WERI-Rb-1 (cell line): ENCODE measurements around the gene APOBEC3F.

ENCODE experiments used
- DNase-seq: peaks from one replicate; pipeline ENCODE4 v3.0.0-alpha.2; 2020
- H3K27ac ChIP-seq: fragments of 250-450 bp; sonication (Bioruptor Pico); 2 replicates; pipeline ENCODE4 v1.5.1; 2020; ENCODE audit warnings: mild to moderate bottlenecking, moderate library complexity
- H3K27me3 ChIP-seq: fragments of 250-450 bp; sonication (Bioruptor Pico); 2 replicates; pipeline ENCODE4 v1.5.1; 2021; ENCODE audit warnings: mild to moderate bottlenecking, low read depth, moderate library complexity; ENCODE audit not compliant: insufficient read depth, severe bottlenecking
- H3K36me3 ChIP-seq: fragments of 250-450 bp; sonication (Bioruptor Pico); 2 replicates; pipeline ENCODE4 v1.5.1; 2020; ENCODE audit warnings: mild to moderate bottlenecking, moderate library complexity
- H3K4me3 ChIP-seq: 2 replicates; pipeline ENCODE4 v1.5.1; 2011; ENCODE audit warnings: low read depth, mild to moderate bottlenecking, control low read depth, low read length
- H3K9me3 ChIP-seq: fragments of 250-450 bp; sonication (Bioruptor Pico); 2 replicates; pipeline ENCODE4 v1.5.1; 2021; ENCODE audit warnings: mild to moderate bottlenecking, moderate library complexity; ENCODE audit not compliant: severe bottlenecking
- TF ChIP-seq, protein P1 (sequence below): IDR thresholded peaks from 2 replicates; pipeline ENCODE4 v1.5.1; 2011; ENCODE audit warnings: low read depth, mild to moderate bottlenecking, control low read depth, inconsistent platforms, low read length

APOBEC3F gene

GRCh38 chr22:39090426-39091064 lies 49.9 kb downstream of the APOBEC3F start:
- no peaks in the 10 kb centered on the region for H3K36me3 ChIP-seq
- TF ChIP-seq, protein P1, sequence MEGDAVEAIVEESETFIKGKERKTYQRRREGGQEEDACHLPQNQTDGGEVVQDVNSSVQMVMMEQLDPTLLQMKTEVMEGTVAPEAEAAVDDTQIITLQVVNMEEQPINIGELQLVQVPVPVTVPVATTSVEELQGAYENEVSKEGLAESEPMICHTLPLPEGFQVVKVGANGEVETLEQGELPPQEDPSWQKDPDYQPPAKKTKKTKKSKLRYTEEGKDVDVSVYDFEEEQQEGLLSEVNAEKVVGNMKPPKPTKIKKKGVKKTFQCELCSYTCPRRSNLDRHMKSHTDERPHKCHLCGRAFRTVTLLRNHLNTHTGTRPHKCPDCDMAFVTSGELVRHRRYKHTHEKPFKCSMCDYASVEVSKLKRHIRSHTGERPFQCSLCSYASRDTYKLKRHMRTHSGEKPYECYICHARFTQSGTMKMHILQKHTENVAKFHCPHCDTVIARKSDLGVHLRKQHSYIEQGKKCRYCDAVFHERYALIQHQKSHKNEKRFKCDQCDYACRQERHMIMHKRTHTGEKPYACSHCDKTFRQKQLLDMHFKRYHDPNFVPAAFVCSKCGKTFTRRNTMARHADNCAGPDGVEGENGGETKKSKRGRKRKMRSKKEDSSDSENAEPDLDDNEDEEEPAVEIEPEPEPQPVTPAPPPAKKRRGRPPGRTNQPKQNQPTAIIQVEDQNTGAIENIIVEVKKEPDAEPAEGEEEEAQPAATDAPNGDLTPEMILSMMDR, result no peak
- no peak for DNase-seq
- no peaks in the 10 kb centered on the region for H3K9me3 ChIP-seq
- H3K27me3 ChIP-seq, result no peaks in the 10 kb centered on the region
- H3K27ac ChIP-seq, result no peak overlapping the region
- H3K4me3 ChIP-seq, result no peak overlapping the region

DNA sequence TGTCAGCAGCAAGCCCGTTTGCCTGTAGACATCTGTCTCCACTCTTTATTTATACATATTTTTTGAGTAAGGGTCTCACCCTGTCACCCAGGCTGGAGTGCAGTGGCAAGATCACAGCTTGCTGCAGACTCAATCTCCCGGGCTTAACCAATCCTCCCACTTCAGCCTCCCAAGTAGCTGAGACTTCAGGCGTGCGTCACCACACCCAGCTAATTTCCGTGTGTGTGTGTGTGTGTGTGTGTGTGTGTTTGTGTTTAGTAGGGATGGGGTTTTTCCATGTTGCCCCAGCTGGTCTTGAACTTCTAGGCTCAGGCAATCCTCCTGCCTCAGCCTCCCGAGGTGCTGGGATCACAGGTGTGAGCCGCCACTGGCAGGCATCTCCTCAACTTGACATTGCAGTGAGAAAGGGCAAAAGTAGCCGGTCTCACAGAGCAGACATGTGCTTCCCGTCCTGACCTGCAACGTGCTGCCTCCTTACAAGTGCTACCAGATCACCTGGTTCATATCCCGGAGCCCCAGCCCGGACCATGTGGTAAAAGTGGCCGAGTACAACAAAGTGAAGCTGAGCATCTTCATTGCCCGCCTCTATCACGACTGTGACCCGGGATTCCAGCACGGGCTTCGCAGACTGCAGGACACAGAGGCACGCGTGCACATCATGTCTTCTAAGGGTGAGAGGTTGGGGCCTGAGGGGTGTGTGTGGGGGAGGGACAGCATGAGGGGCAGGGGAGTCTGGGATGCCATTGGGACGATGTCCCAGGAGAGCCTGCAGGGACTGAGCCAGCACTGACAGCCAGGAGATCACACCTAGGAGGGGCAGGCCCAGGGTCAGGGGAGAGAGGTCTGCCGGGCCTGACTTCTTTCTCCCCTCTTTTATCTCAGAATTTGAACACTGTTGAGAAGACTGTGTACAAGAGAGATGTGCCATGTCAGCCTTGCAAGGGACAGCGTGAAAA lies 50.7 kb downstream of the APOBEC3F start:
- Histone ChIP-seq H3K36me3 (no peaks in the 10 kb centered on the region), H3K27me3 (no peaks in the 10 kb centered on the region), H3K9me3 (no peaks in the 10 kb centered on the region), H3K27ac (no peak overlapping the region), H3K4me3 (no peak overlapping the region)
- TF ChIP-seq, protein P1, result no peak
- DNase-seq, result no peak

GRCh38 chr22:39092111-39092862 lies 51.6 kb downstream of the APOBEC3F start:
- TF ChIP-seq, protein P1, result no peak
- H3K27me3 ChIP-seq, result no peaks in the 10 kb centered on the region

DNA sequence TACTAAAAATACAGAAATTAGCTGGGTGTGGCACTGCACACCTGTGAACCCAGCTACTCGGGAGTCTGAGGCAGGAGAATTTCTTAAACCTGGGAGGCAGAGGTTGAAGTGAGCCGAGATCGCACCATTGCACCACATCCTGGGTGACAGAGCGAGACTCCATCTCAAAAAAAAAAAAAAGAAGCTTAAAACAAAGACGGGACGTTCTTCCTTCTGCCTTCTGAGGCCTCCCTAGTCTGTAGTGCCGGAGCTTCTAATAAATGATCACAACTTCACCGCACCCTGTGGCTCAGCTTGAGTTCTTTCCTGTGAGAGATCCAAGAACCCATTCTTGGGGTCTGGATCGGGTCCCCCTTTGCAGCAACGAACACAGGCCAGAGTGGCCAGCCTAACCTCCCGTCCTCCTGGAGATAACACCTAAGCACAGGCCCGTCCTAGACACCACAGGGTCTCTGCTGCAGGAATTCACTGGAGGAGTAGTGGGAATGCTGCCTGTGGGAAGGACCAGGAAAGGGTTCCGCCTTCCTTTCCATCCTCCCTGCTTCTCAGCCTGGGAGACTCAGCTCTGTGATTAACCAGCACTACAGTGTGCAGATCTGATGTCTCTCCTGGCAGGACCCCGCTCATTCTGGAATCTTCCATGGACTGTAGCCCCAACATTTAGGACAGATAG lies 54.2 kb downstream of the APOBEC3F start:
- H3K9me3 ChIP-seq, result no peaks in the 10 kb centered on the region
- no peak overlapping the region for H3K27ac ChIP-seq
- no peaks in the 10 kb centered on the region for H3K36me3 ChIP-seq
- no peak for DNase-seq
- H3K27me3 ChIP-seq, result no peaks in the 10 kb centered on the region
- TF ChIP-seq, protein P1, result no peak
- H3K4me3 ChIP-seq, result no peak overlapping the region

More at GRCh38 chr22:39092111-39092862, 51.6 kb downstream of the APOBEC3F start:
- Histone ChIP-seq H3K9me3 (no peaks in the 10 kb centered on the region), H3K4me3 (no peak overlapping the region), H3K36me3 (no peaks in the 10 kb centered on the region), H3K27ac (no peak overlapping the region)
- DNase-seq, result no peak

- TF ChIP-seq, protein P1, result no peak
- Histone ChIP-seq H3K4me3 (no peak overlapping the region), H3K27me3 (no peaks in the 10 kb centered on the region), H3K36me3 (no peaks in the 10 kb centered on the region), H3K27ac (no peak overlapping the region), H3K9me3 (no peaks in the 10 kb centered on the region)
- DNase-seq, result no peak
Measured at GRCh38 chr22:39095971-39096370, 55.3 kb downstream of the APOBEC3F start.
